ENCODE results near the gene LIMA1.

GRCh38 chr12:50261654-50262053 lies 21.7 kb downstream of the LIMA1 start:
- peak; percentile 40; the same call in 1 of the 2 replicates for TF ChIP-seq CTCF (conservative IDR thresholded peaks at IDR 0.05; ENCODE audit: low read length)
- TF ChIP-seq EZH2phosphoT487 (IDR thresholded peaks at IDR 0.05; ENCODE audit: borderline replicate concordance, low read depth, low read length): no peak
